Naive B cell (primary cell): ENCODE measurements around the gene CDYL2. TPM values are rescaled to one million over a fixed set of nuclear protein-coding genes. Genes with fewer than 3 reads are reported as not detected.

Source experiments
- ATAC-seq, 2 donors: fragments of 150-1000 bp; cut with Tn5 transposase; 2 replicates each; pipeline ENCODE4 v1.10.0; 2021; ENCODE audit warnings: low read depth in 2 of 2, mild to moderate bottlenecking in 2 of 2, moderate library complexity in 2 of 2
- DNase-seq: peaks from one replicate; pipeline ENCODE4 v3.0.0; 2022
- H3K27ac Mint-ChIP-seq, 6 donors: one replicate each; pipeline ENCODE4 v1.8.0; 2020 to 2022; ENCODE audit warnings: mild to moderate bottlenecking in 6 of 6, mixed read lengths in 6 of 6, moderate library complexity in 5 of 6, inconsistent platforms in 2 of 6
- H3K27me3 Mint-ChIP-seq, 3 donors: one replicate each; pipeline ENCODE4 v1.8.0; 2021 to 2022; ENCODE audit warnings: mixed read lengths in 3 of 3, mild to moderate bottlenecking in 1 of 3
- H3K36me3 Mint-ChIP-seq, 2 donors: one replicate each; pipeline ENCODE4 v1.8.0; 2020 to 2022; ENCODE audit warnings: mixed read lengths in 2 of 2, inconsistent platforms in 1 of 2, mild to moderate bottlenecking in 1 of 2
- H3K4me1 Mint-ChIP-seq, 3 donors: one replicate each; pipeline ENCODE4 v1.8.0; 2020 to 2022; ENCODE audit warnings: mixed read lengths in 3 of 3, inconsistent platforms in 1 of 3, mild to moderate bottlenecking in 1 of 3, moderate library complexity in 1 of 3
- H3K4me3 Mint-ChIP-seq, 8 donors: one replicate each; pipeline ENCODE4 v1.8.0; 2020 to 2022; ENCODE audit warnings: mild to moderate bottlenecking in 8 of 8, mixed read lengths in 8 of 8, moderate library complexity in 8 of 8, inconsistent platforms in 2 of 8
- H3K9me3 Mint-ChIP-seq, 7 donors: one replicate each; pipeline ENCODE4 v1.8.0; 2020 to 2022; ENCODE audit warnings: mixed read lengths in 7 of 7, mild to moderate bottlenecking in 5 of 7, inconsistent platforms in 2 of 7, moderate library complexity in 1 of 7
- polyA plus RNA-seq, 6 donors: library from polyadenylated mRNA; unstranded; fragments of 300-500 nt; fragmentation: Illumina TruSeq; gene quantifications; one replicate each; pipeline ENCODE4 v1.2.3, GENCODE V29; 2021; ENCODE audit warnings: low read depth in 6 of 6

The CDYL2 gene
- polyA plus RNA-seq, 6 donors from 2014 or later: 0.03 to 0.13 TPM; not detected in 4

- H3K27me3 Mint-ChIP-seq: peaks cover 26 to 38% (median 26%) of the 10 kb centered on the region in 3 donors
- peaks cover 33 to 37% (median 35%) of the 10 kb centered on the region in 3 donors for H3K4me1 Mint-ChIP-seq
- H3K9me3 Mint-ChIP-seq: peaks cover 0 to 20% (median 16%) of the 10 kb centered on the region in 7 donors
- no peaks in the 10 kb centered on the region for H3K36me3 Mint-ChIP-seq
- H3K27ac Mint-ChIP-seq: no peak overlapping the region
- no peak for DNase-seq
- H3K4me3 Mint-ChIP-seq: no peak overlapping the region
- ATAC-seq: no peak
These were observed 136.5 kb downstream of the CDYL2 start for GRCh38 chr16:80667925-80668324.

- Mint-ChIP-seq H3K27me3 (peaks cover 26 to 38% (median 26%) of the 10 kb centered on the region in 3 donors), H3K4me3 (no peak overlapping the region), H3K36me3 (no peaks in the 10 kb centered on the region), H3K9me3 (peaks cover 0 to 18% (median 15%) of the 10 kb centered on the region in 7 donors), H3K4me1 (peaks cover 29 to 33% (median 31%) of the 10 kb centered on the region in 3 donors), H3K27ac (no peak overlapping the region)
- ATAC-seq (no peak), DNase-seq (no peak)
These were observed 137.2 kb downstream of the CDYL2 start for GRCh38 chr16:80667251-80667560.

GRCh38 chr16:80666378-80667250 is 137.8 kb downstream of the CDYL2 start:
- H3K9me3 Mint-ChIP-seq: peaks cover 0 to 20% (median 15%) of the 10 kb centered on the region in 7 donors
- peaks cover 25 to 27% (median 27%) of the 10 kb centered on the region in 3 donors for H3K4me1 Mint-ChIP-seq
- no peak overlapping the region for H3K27ac Mint-ChIP-seq
- DNase-seq: no peak
- no peak overlapping the region for H3K4me3 Mint-ChIP-seq
- H3K36me3 Mint-ChIP-seq: no peaks in the 10 kb centered on the region
- H3K27me3 Mint-ChIP-seq: peaks cover 26 to 40% (median 26%) of the 10 kb centered on the region in 3 donors
- no peak for ATAC-seq

GRCh38 chr16:80665356-80665755 is 139.0 kb downstream of the CDYL2 start:
- DNase-seq: no peak
- H3K9me3 Mint-ChIP-seq: peaks cover 2 to 17% (median 8%) of the 10 kb centered on the region in 7 donors
- peaks cover 13 to 14% (median 14%) of the 10 kb centered on the region in 3 donors for H3K4me1 Mint-ChIP-seq
- H3K36me3 Mint-ChIP-seq: peaks cover 0 to 3% of the 10 kb centered on the region in 2 donors
- H3K27ac Mint-ChIP-seq: no peak overlapping the region
- H3K27me3 Mint-ChIP-seq: peaks cover 26 to 36% (median 26%) of the 10 kb centered on the region in 3 donors
- ATAC-seq: no peak
- H3K4me3 Mint-ChIP-seq: no peak overlapping the region

GRCh38 chr16:80664786-80665185 is 139.6 kb downstream of the CDYL2 start:
- Mint-ChIP-seq H3K27me3 (peaks cover 26 to 32% (median 26%) of the 10 kb centered on the region in 3 donors), H3K4me1 (peaks cover 8 to 9% (median 8%) of the 10 kb centered on the region in 3 donors), H3K4me3 (no peak overlapping the region), H3K36me3 (peaks cover 0 to 9% of the 10 kb centered on the region in 2 donors), H3K9me3 (peaks cover 4 to 17% (median 11%) of the 10 kb centered on the region in 7 donors), H3K27ac (no peak overlapping the region)
- DNase-seq (no peak), ATAC-seq (no peak)

- peaks cover 26 to 32% (median 26%) of the 10 kb centered on the region in 3 donors for H3K27me3 Mint-ChIP-seq
- no peak for ATAC-seq
- no peak for DNase-seq
- H3K9me3 Mint-ChIP-seq: peaks cover 4 to 20% (median 11%) of the 10 kb centered on the region in 7 donors
- H3K36me3 Mint-ChIP-seq: peaks cover 0 to 11% of the 10 kb centered on the region in 2 donors
- peaks cover 3 to 4% (median 4%) of the 10 kb centered on the region in 3 donors for H3K4me1 Mint-ChIP-seq
- peak overlapping the region in 1 of 6 donors; percentile 92 for H3K27ac Mint-ChIP-seq
- no peak overlapping the region for H3K4me3 Mint-ChIP-seq
These were observed 140.2 kb downstream of the CDYL2 start for GRCh38 chr16:80664226-80664625.

GRCh38 chr16:80663078-80663477 is 141.3 kb downstream of the CDYL2 start:
- H3K9me3 Mint-ChIP-seq: peaks cover 8 to 27% (median 16%) of the 10 kb centered on the region in 7 donors
- no peak overlapping the region for H3K4me3 Mint-ChIP-seq
- H3K27me3 Mint-ChIP-seq: peaks cover 26 to 32% (median 26%) of the 10 kb centered on the region in 3 donors
- H3K27ac Mint-ChIP-seq: peak overlapping the region in 1 of 6 donors; percentile 16
- DNase-seq (no peak), ATAC-seq (no peak)
- H3K36me3 Mint-ChIP-seq: peaks cover 0 to 11% of the 10 kb centered on the region in 2 donors
- no peaks in the 10 kb centered on the region for H3K4me1 Mint-ChIP-seq

GRCh38 chr16:80659865-80660264 is 144.5 kb downstream of the CDYL2 start:
- Mint-ChIP-seq H3K36me3 (peaks cover 0 to 11% of the 10 kb centered on the region in 2 donors), H3K4me3 (no peak overlapping the region), H3K27ac (no peak overlapping the region)

GRCh38 chr16:80656711-80657150 is 147.7 kb downstream of the CDYL2 start:
- Mint-ChIP-seq H3K4me3 (peak overlapping the region in 4 of 8 donors; percentile 30 to 70 (median 62)), H3K36me3 (peaks cover 0 to 11% of the 10 kb centered on the region in 2 donors), H3K27me3 (peaks cover 2 to 8% (median 6%) of the 10 kb centered on the region in 3 donors), H3K9me3 (peaks cover 8 to 24% (median 16%) of the 10 kb centered on the region in 7 donors), H3K27ac (peak overlapping the region in 1 of 6 donors; percentile 4), H3K4me1 (peaks cover 0 to 5% (median 5%) of the 10 kb centered on the region in 3 donors)
- ATAC-seq (no peak), DNase-seq (no peak)

More at GRCh38 chr16:80659865-80660264, 144.5 kb downstream of the CDYL2 start:
- peaks cover 0 to 5% (median 5%) of the 10 kb centered on the region in 3 donors for H3K4me1 Mint-ChIP-seq
- DNase-seq (no peak), ATAC-seq (no peak)
- H3K27me3 Mint-ChIP-seq: peaks cover 8 to 14% (median 13%) of the 10 kb centered on the region in 3 donors
- H3K9me3 Mint-ChIP-seq: peaks cover 8 to 27% (median 16%) of the 10 kb centered on the region in 7 donors

GRCh38 chr16:80656161-80656560 is 148.2 kb downstream of the CDYL2 start:
- peaks cover 0 to 8% (median 6%) of the 10 kb centered on the region in 3 donors for H3K27me3 Mint-ChIP-seq
- H3K4me3 Mint-ChIP-seq: peak overlapping the region in 1 of 8 donors; percentile 70
- H3K4me1 Mint-ChIP-seq: peaks cover 0 to 5% (median 5%) of the 10 kb centered on the region in 3 donors
- ATAC-seq (no peak), DNase-seq (no peak)
- no peak overlapping the region for H3K27ac Mint-ChIP-seq
- H3K9me3 Mint-ChIP-seq: peaks cover 8 to 23% (median 16%) of the 10 kb centered on the region in 7 donors
- H3K36me3 Mint-ChIP-seq: peaks cover 0 to 11% of the 10 kb centered on the region in 2 donors

- Mint-ChIP-seq H3K36me3 (peaks cover 0 to 11% of the 10 kb centered on the region in 2 donors), H3K9me3 (peaks cover 8 to 22% (median 15%) of the 10 kb centered on the region in 7 donors), H3K27me3 (peaks cover 0 to 8% (median 6%) of the 10 kb centered on the region in 3 donors), H3K4me3 (no peak overlapping the region), H3K27ac (no peak overlapping the region), H3K4me1 (peaks cover 0 to 5% (median 5%) of the 10 kb centered on the region in 3 donors)
- DNase-seq: no peak
- ATAC-seq: no peak
These were observed 148.6 kb downstream of the CDYL2 start for GRCh38 chr16:80655751-80656150.

GRCh38 chr16:80654094-80654862 is 150.1 kb downstream of the CDYL2 start:
- H3K36me3 Mint-ChIP-seq: peaks cover 0 to under 1% of the 10 kb centered on the region in 2 donors
- H3K27ac Mint-ChIP-seq: peak overlapping the region in 1 of 6 donors; percentile 9
- H3K4me3 Mint-ChIP-seq: no peak overlapping the region
- peaks cover 7 to 22% (median 11%) of the 10 kb centered on the region in 7 donors for H3K9me3 Mint-ChIP-seq
- H3K27me3 Mint-ChIP-seq: peaks cover 0 to 8% (median 6%) of the 10 kb centered on the region in 3 donors
- DNase-seq: no peak
- ATAC-seq: no peak
- peaks cover 12 to 20% (median 18%) of the 10 kb centered on the region in 3 donors for H3K4me1 Mint-ChIP-seq

- ATAC-seq (no peak), DNase-seq (no peak)
- H3K27ac Mint-ChIP-seq: no peak overlapping the region
- H3K4me3 Mint-ChIP-seq: no peak overlapping the region
- H3K36me3 Mint-ChIP-seq: peaks cover 0 to 6% of the 10 kb centered on the region in 2 donors
- H3K9me3 Mint-ChIP-seq: peaks cover 0 to 33% (median 6%) of the 10 kb centered on the region in 7 donors
- peaks cover 14 to 31% (median 18%) of the 10 kb centered on the region in 3 donors for H3K4me1 Mint-ChIP-seq
- H3K27me3 Mint-ChIP-seq: peaks cover 0 to 8% (median 3%) of the 10 kb centered on the region in 3 donors
These were observed 152.0 kb downstream of the CDYL2 start for GRCh38 chr16:80652441-80652840.
